GM12878 (cell line): ENCODE data around the gene KMT2B. TPM values are rescaled to one million over a fixed set of nuclear protein-coding genes. Genes with fewer than 3 reads are reported as not detected.

Experiments
- ATAC-seq: fragments of 200-7000 bp; cut with Tn5 transposase; 3 replicates; pipeline ENCODE4 v1.9.1; 2020; ENCODE audit warnings: mild to moderate bottlenecking, moderate library complexity
- BruUV-seq: library from RNA; stranded (reverse); fragments of 400-500 nt; replicated peaks from 2 replicates; lab custom pipeline; 2021; lab: Mats Ljungman, UMichigan
- CTCF ChIA-PET: fragments of 300-600 bp; sonication (Branson Sonifier 250); formaldehyde crosslinking; extraction: SDS; loops from one replicate; lab custom pipeline; 2021; ENCODE audit warnings: inconsistent platforms; lab: Yijun Ruan, JAX
- POLR2A ChIA-PET: fragments of 350-600 bp; formaldehyde crosslinking; extraction: SDS; loops from one replicate; lab custom pipeline; 2021; ENCODE audit warnings: inconsistent platforms; lab: Charles Lee
- RAD21 ChIA-PET: fragments of 300-600 bp; sonication (Branson Sonifier 250); formaldehyde crosslinking; loops from one replicate; lab custom pipeline; 2023; ENCODE audit warnings: antibody characterized with exemption; ENCODE audit not compliant: unreplicated experiment; lab: Charles Lee
- SMC1A ChIA-PET: fragments of 300-600 bp; sonication (Branson Sonifier 250); formaldehyde crosslinking; loops from one replicate; lab custom pipeline; 2023; ENCODE audit not compliant: unreplicated experiment, uncharacterized antibody; lab: Charles Lee
- DNase-seq: peaks from one replicate; pipeline ENCODE4 v3.0.0-alpha.2; 2011; ENCODE audit warnings: low read depth, low spot score
- FAIRE-seq: peaks from 3 replicates; lab custom pipeline; 2011; peaks lifted over from hg19 to GRCh38; lab: Jason Lieb, UNC
- H2AFZ ChIP-seq: 2 replicates; pipeline ENCODE4 v1.6.0; 2011; ENCODE audit warnings: low read depth, low read length, control low read depth; ENCODE audit not compliant: control insufficient read depth
- H3K27ac ChIP-seq: 2 replicates; pipeline ENCODE4 v1.5.1; 2011; ENCODE audit warnings: control low read depth; ENCODE audit not compliant: control insufficient read depth, insufficient read depth
- H3K27me3 ChIP-seq, 2 experiments: replicated peaks in 1 of 2; 2 replicates each; pipeline versions ENCODE4 v1.6.0 to v1.6.1; 2011; ENCODE audit warnings: low read length in 1 of 2; ENCODE audit not compliant: control insufficient read depth in 2 of 2, insufficient read depth in 2 of 2
- H3K36me3 ChIP-seq, 2 experiments: 2 replicates each; pipeline ENCODE4 v1.5.1; 2011; ENCODE audit warnings: low read length in 1 of 2; ENCODE audit not compliant: control insufficient read depth in 2 of 2, insufficient read depth in 2 of 2
- H3K4me1 ChIP-seq: 2 replicates; pipeline ENCODE4 v1.6.1; 2011; ENCODE audit warnings: mild to moderate bottlenecking, low read length, moderate library complexity, mixed read lengths; ENCODE audit not compliant: control insufficient read depth, insufficient read depth
- H3K4me2 ChIP-seq: 2 replicates; pipeline ENCODE4 v1.6.0; 2011; ENCODE audit warnings: control low read depth; ENCODE audit not compliant: control insufficient read depth, insufficient read depth
- H3K4me3 ChIP-seq: fragments of 200-600 bp; sonication (generic); 2 replicates; pipeline ENCODE4 v1.5.1; 2016
- H3K79me2 ChIP-seq: 2 replicates; pipeline ENCODE4 v1.6.0; 2011; ENCODE audit warnings: low read length; ENCODE audit not compliant: control insufficient read depth, insufficient read depth
- H3K9ac ChIP-seq: 2 replicates; pipeline ENCODE4 v1.8.0; 2011; ENCODE audit warnings: low read length, control low read depth, mixed read lengths; ENCODE audit not compliant: control insufficient read depth, insufficient read depth
- H3K9me3 ChIP-seq: replicated peaks from 3 replicates; pipeline ENCODE4 v1.5.1; 2011; ENCODE audit warnings: mild to moderate bottlenecking, low read length; ENCODE audit not compliant: control insufficient read depth, insufficient read depth
- H4K20me1 ChIP-seq: 2 replicates; pipeline ENCODE4 v1.6.0; 2011; ENCODE audit not compliant: control insufficient read depth, insufficient read depth
- CHD2 ChIP-seq: IDR thresholded peaks from 2 replicates; pipeline ENCODE4 v1.6.1; 2011; ENCODE audit warnings: low read depth, low read length, improper control_type of control experiment, borderline replicate concordance
- DPF2 ChIP-seq: fragments of 450-650 bp; IDR thresholded peaks from 2 replicates; pipeline ENCODE4 v1.6.1; 2017; ENCODE audit warnings: mild to moderate bottlenecking
- IKZF2 ChIP-seq, 2 experiments: fragments of 450-650 bp; IDR thresholded peaks; 2 replicates each; pipeline ENCODE4 v1.6.1; 2017; ENCODE audit warnings: mild to moderate bottlenecking in 2 of 2, moderate library complexity in 2 of 2
- JUND ChIP-seq: IDR thresholded peaks from 2 replicates; pipeline ENCODE4 v1.6.1; 2012; ENCODE audit warnings: low read depth, mild to moderate bottlenecking, low read length, improper control_type of control experiment, moderate library complexity
- KLF5 ChIP-seq: fragments of 450-650 bp; IDR thresholded peaks from 2 replicates; pipeline ENCODE4 v1.6.1; 2014; ENCODE audit warnings: mild to moderate bottlenecking; ENCODE audit not compliant: partially characterized antibody
- MEF2B ChIP-seq: fragments of 450-650 bp; IDR thresholded peaks from 2 replicates; pipeline ENCODE4 v1.6.1; 2018; ENCODE audit warnings: mild to moderate bottlenecking, moderate library complexity; ENCODE audit not compliant: partially characterized antibody, poor library complexity, severe bottlenecking
- MTA2 ChIP-seq: fragments of 450-650 bp; IDR thresholded peaks from 2 replicates; pipeline ENCODE4 v1.6.1; 2016; ENCODE audit warnings: low read depth, mild to moderate bottlenecking, moderate library complexity
- MTA3 ChIP-seq: IDR thresholded peaks from 2 replicates; pipeline ENCODE4 v1.6.1; 2012; ENCODE audit warnings: low read length, inconsistent platforms, borderline replicate concordance
- NFYB ChIP-seq: IDR thresholded peaks from 2 replicates; pipeline ENCODE4 v1.6.1; 2011; ENCODE audit warnings: low read depth, mild to moderate bottlenecking, low read length, improper control_type of control experiment, moderate library complexity; ENCODE audit not compliant: insufficient read depth
- NR2C2 ChIP-seq: IDR thresholded peaks from 2 replicates; pipeline ENCODE4 v1.6.1; 2011; ENCODE audit warnings: borderline replicate concordance, low read depth; ENCODE audit not compliant: control insufficient read depth, insufficient read length
- NRF1 ChIP-seq: conservative IDR thresholded peaks from 2 replicates; pipeline ENCODE4 v1.6.1; 2011; ENCODE audit warnings: mild to moderate bottlenecking, low read depth, low read length, improper control_type of control experiment
- PAX5 ChIP-seq: IDR thresholded peaks from 2 replicates; pipeline ENCODE4 v1.6.1; 2011; ENCODE audit warnings: low read depth, low read length, borderline replicate concordance
- RFX5 ChIP-seq: IDR thresholded peaks from 2 replicates; pipeline ENCODE4 v1.6.1; 2011; ENCODE audit warnings: low read depth, low read length, improper control_type of control experiment
- SMC3 ChIP-seq: IDR thresholded peaks from 2 replicates; pipeline ENCODE4 v1.6.1; 2011; ENCODE audit warnings: low read length, improper control_type of control experiment, borderline replicate concordance
- STAT3 ChIP-seq: IDR thresholded peaks from 2 replicates; pipeline ENCODE4 v1.6.1; 2011; ENCODE audit warnings: low read depth, low read length, improper control_type of control experiment
- ZBTB11 ChIP-seq: fragments of 450-650 bp; formaldehyde crosslinking; IDR thresholded peaks from 2 replicates; pipeline ENCODE4 v1.5.0; 2022; ENCODE audit warnings: mild to moderate bottlenecking, missing genetic modification characterization
- WGBS: methylation state at CpG from one replicate; pipeline ENCODE4 v1.1.6; 2016; ENCODE audit warnings: low lambda C conversion rate; ENCODE audit not compliant: insufficient replicate concordance, insufficient coverage; ENCODE audit errors: missing lambda C conversion rate; 5-methylcytosine and 5-hydroxymethylcytosine counted together
- in situ Hi-C: fragments of 300-500 bp; cut with MboI; formaldehyde crosslinking; loops from 9 replicates; pipeline ENCODE4 v1.14.3; 2018; ENCODE audit warnings: mixed read lengths
- intact Hi-C: fragments of 100-400 bp; cut with micrococcal nuclease; formaldehyde crosslinking; loops from one replicate; pipeline ENCODE4 v1.14.2; 2022; ENCODE audit not compliant: unreplicated experiment
- polyA plus RNA-seq, 11 experiments: library from polyadenylated mRNA; depleted of rRNA in 4 of 11; unstranded in 6 of 11; stranded (reverse) in 5 of 11; fragments of >200 nt; fragmentation: Nextera tagmentation in 4 of 11; fragmentation: Illumina TruSeq in 1 of 11; extraction: Ambion mirVana in 4 of 11; extraction: Trizol in 1 of 11; gene quantifications; 1 replicate in 1 of 11; 2 replicates in 10 of 11; pipeline versions ENCODE4 v1.2.1 to v1.2.3, GENCODE V29; 2011 to 2016; ENCODE audit warnings: inconsistent platforms in 2 of 11, missing spikeins in 2 of 11, low read depth in 1 of 11
- total RNA-seq, 4 experiments: library from RNA; depleted of rRNA in 3 of 4; stranded (reverse); fragments of >200 nt in 3 of 4; fragmentation: Illumina TruSeq in 1 of 4; extraction: Trizol in 1 of 4; gene quantifications; 2 replicates each; pipeline versions ENCODE4 v1.2.1 to v1.2.3, GENCODE V29; 2013 to 2021

KMT2B gene
- total and polyA plus RNA-seq, 10 of the 15 experiments (the other 5 are each of a cell fraction or from before 2014, with no cell fraction given): 0.71 to 35.6 (median 6.0) TPM

GRCh38 chr19:35720163-35720524, 2.3 kb downstream of the KMT2B start:
- H3K4me3 ChIP-seq: no peak overlapping the region
- H3K4me2 ChIP-seq: no peak overlapping the region
- CTCF ChIA-PET: interaction anchor here (1.0 to 1.4 kb wide), 2 partner anchors 17 to 21 kb away, joined by 4 read pairs; no protein-coding TSS in a partner anchor
- H3K36me3 ChIP-seq: peaks cover 14 to 22% of the 10 kb centered on the region in 2 experiments
- H4K20me1 ChIP-seq: no peaks in the 10 kb centered on the region; the same call in 1 of the 2 replicates
- intact Hi-C loops: no loop called here
- peaks cover 19% of the 10 kb centered on the region for H3K4me1 ChIP-seq
- no peak for ATAC-seq
- TF ChIP-seq MTA3 (no peak), RFX5 (no peak), STAT3 (no peak), IKZF2 (IDR thresholded peaks at IDR 0.05) (no peak), SMC3 (no peak), MTA2 (no peak), NRF1 (no peak), KLF5 (no peak), CHD2 (no peak), ZBTB11 (CRISPR knock-in tag) (no peak), NR2C2 (no peak), PAX5 (no peak), DPF2 (no peak), MEF2B (no peak), NFYB (no peak), JUND (no peak)
- no peak overlapping the region for H2AFZ ChIP-seq
- POLR2A ChIA-PET: interaction anchor here (1.5 kb wide), 1 partner anchor 20 kb away, joined by 4 read pairs; no protein-coding TSS in a partner anchor
- H3K27me3 ChIP-seq: no peaks in the 10 kb centered on the region
- no peak overlapping the region for H3K27ac ChIP-seq
- H3K9ac ChIP-seq: no peak overlapping the region
- no peaks in the 10 kb centered on the region for H3K9me3 ChIP-seq
- 96% methylated on average over 9 of the region's 9 CpGs for WGBS
- SMC1A ChIA-PET: interaction anchor here (1.0 kb wide), 1 partner anchor 23 kb away, joined by 4 read pairs; no protein-coding TSS in a partner anchor
- RAD21 ChIA-PET: interaction anchor here (0.5 to 1.6 kb wide), 2 partner anchors 164 to 211 kb away, joined by 3 to 5 read pairs; no protein-coding TSS in a partner anchor
- in situ Hi-C loops: no loop called here
- BruUV-seq: no TSS peak
- H3K79me2 ChIP-seq: peaks cover 39% of the 10 kb centered on the region
- FAIRE-seq: no peak
- DNase-seq: no peak
